ENCODE results near the gene TMEM131.

Gene TMEM131

DNA sequence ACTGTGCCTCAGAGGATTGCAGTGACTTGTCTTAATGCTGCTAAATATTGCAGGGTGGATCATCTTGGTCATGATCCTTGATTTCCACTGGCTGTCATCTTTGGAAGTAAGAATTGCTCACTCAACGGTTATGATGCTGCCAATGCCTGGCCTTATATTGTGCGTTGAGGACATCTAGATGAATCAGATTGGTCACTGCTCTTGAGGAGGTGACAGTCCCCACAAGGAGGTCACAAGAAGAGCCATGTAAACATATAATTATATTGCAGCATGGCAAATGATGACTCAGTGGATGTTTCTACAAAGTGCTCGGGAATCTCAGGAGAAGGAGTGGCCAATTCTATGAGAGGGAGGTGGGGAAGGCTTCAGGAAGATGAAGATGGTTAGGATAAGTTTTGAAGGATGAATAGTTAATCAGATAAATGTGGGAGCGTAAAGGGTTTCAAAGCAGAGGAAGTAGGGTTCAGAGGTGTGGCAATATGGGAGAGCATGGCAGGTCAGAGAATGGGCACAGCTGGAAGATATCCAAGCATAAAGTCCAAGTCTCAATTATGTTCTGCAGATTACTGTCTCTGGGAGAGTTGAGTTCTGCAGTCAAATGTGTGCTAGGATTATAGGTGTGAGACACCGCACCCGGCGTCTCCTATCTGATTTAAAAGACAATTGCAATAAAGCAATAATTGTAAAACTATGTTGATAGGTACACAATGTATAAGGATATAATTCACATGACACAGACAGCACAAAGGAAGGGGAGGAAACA is 21.3 kb upstream of the TMEM131 start:
- Histone ChIP-seq H3K4me3 (no peak overlapping the region), H3K9me3 (no peaks in the 10 kb centered on the region), H3K4me1 (peaks cover 0 to 8% (median 1%) of the 10 kb centered on the region in 4 donors), H3K36me3 (no peaks in the 10 kb centered on the region), H3K27me3 (no peaks in the 10 kb centered on the region), H3K27ac (no peak overlapping the region)
- TF ChIP-seq, protein P1, sequence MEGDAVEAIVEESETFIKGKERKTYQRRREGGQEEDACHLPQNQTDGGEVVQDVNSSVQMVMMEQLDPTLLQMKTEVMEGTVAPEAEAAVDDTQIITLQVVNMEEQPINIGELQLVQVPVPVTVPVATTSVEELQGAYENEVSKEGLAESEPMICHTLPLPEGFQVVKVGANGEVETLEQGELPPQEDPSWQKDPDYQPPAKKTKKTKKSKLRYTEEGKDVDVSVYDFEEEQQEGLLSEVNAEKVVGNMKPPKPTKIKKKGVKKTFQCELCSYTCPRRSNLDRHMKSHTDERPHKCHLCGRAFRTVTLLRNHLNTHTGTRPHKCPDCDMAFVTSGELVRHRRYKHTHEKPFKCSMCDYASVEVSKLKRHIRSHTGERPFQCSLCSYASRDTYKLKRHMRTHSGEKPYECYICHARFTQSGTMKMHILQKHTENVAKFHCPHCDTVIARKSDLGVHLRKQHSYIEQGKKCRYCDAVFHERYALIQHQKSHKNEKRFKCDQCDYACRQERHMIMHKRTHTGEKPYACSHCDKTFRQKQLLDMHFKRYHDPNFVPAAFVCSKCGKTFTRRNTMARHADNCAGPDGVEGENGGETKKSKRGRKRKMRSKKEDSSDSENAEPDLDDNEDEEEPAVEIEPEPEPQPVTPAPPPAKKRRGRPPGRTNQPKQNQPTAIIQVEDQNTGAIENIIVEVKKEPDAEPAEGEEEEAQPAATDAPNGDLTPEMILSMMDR (IDR thresholded peaks at IDR 0.05): no peak
- intact Hi-C loops (cut with DNase I; ENCODE audit: low total_unique reads): no loop called here
- no peak for DNase-seq

DNA sequence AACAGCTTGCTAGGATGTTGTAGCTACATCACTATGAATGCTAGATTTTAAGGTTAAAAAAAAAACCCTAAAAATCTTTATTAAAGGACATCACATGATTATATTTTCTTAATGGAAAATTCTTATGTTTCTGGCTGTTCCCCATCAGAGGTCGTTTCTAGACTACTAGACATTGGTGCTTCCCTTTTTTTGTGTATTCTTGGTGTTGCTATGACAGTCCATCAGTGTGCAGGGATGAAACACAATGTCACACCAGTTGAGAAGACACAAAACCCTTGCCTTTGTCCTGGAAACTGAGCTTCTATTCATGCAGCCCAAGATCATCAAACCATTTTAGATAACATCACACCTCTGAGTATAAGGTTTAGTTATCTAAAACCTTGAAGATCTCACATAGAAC is 19.9 kb upstream of the TMEM131 start:
- Histone ChIP-seq H3K36me3 (no peaks in the 10 kb centered on the region), H3K27me3 (no peaks in the 10 kb centered on the region), H3K4me1 (no peaks in the 10 kb centered on the region), H3K4me3 (no peak overlapping the region), H3K27ac (no peak overlapping the region), H3K9me3 (no peaks in the 10 kb centered on the region)
- intact Hi-C loops (cut with DNase I; ENCODE audit: low total_unique reads): no loop called here
- TF ChIP-seq, protein P1 (IDR thresholded peaks at IDR 0.05): no peak
- no peak for DNase-seq

DNA sequence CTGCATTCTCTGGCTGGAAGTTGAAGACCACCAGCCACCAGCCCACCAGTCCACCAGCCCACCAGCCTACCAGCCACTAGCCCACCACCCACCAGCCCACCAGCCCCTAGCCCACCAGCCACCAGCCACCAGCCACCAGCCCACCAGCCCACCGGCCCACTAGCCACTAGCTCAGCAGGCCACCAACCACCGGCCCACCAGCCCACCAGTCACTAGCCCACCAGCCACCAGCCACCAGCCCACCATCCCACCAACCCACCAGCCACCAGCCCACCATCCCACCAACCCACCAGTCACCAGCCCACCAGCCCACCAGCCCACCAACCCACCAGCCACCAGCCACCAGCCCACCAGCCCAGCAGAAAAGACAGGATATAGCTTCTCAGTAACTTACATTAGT is 18.6 kb upstream of the TMEM131 start:
- no peaks in the 10 kb centered on the region for H3K27me3 ChIP-seq
- H3K9me3 ChIP-seq: no peaks in the 10 kb centered on the region
- H3K36me3 ChIP-seq: no peaks in the 10 kb centered on the region
- DNase-seq: no peak
- intact Hi-C loops (cut with DNase I; ENCODE audit: low total_unique reads): no loop called here
- no peak overlapping the region for H3K4me3 ChIP-seq
- no peaks in the 10 kb centered on the region for H3K4me1 ChIP-seq
- H3K27ac ChIP-seq: no peak overlapping the region
- TF ChIP-seq, protein P1 (IDR thresholded peaks at IDR 0.05): no peak

DNA sequence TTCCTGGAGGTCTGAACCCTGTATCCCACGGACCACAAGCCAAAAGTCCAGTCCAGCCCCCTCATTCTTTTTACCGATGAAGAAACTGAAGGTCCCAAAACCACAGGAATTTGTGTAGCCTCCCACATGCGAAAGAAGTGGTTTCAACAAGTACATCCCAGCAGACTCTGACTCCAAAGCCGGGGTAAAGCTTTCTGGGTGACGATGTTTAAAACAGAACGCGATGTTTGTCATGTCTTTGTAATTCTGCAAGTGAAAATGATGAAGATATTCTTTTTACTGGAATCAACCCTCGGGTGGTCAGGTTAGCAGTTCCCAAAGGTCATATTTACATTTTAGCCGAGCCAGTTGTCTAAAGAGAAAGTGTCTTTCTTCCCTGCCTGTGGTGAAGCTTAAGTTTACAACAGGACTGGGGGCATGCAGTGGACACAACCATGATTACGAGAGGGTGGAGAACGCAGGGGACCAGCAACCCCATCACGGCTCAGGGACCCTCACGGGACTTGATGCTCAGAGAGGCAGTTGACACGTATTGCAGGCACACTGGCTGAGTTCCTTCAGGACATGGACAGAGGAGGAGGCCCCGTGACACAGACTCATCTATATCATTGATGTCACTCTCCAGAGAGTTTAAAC is 17.8 kb upstream of the TMEM131 start:
- TF ChIP-seq, protein P1 (IDR thresholded peaks at IDR 0.05): no peak
- no peak overlapping the region for H3K27ac ChIP-seq
- no peak for DNase-seq
- H3K9me3 ChIP-seq: no peaks in the 10 kb centered on the region
- H3K4me3 ChIP-seq: no peak overlapping the region
- intact Hi-C loops (cut with DNase I; ENCODE audit: low total_unique reads): no loop called here
- no peaks in the 10 kb centered on the region for H3K36me3 ChIP-seq
- no peaks in the 10 kb centered on the region for H3K27me3 ChIP-seq
- no peaks in the 10 kb centered on the region for H3K4me1 ChIP-seq

DNA sequence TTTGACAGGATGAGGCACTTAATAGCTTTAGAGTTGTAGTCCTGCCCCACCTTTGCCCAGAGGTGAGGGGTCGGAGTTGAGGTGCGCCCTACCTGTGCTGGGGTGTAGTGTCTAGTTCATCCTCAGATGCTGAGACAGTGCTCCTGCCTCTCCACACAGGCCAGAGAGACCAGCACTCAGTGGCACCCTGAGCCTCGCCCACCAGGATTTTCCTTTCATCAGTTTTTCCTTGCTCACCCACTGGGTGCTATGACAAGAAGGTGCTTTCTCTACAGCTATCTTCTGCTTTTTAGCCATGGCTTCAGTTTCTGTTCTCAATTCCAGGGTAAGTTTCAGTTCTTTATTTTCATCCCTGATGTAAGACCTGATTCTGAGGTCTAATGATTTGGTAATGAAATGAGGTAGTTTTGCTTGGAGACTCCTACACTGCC is 16.8 kb upstream of the TMEM131 start:
- no peaks in the 10 kb centered on the region for H3K27me3 ChIP-seq
- no peaks in the 10 kb centered on the region for H3K4me1 ChIP-seq
- H3K9me3 ChIP-seq: no peaks in the 10 kb centered on the region
- TF ChIP-seq, protein P1 (IDR thresholded peaks at IDR 0.05): no peak
- intact Hi-C loops (cut with DNase I; ENCODE audit: low total_unique reads): no loop called here
- no peak overlapping the region for H3K4me3 ChIP-seq
- no peaks in the 10 kb centered on the region for H3K36me3 ChIP-seq
- no peak for DNase-seq
- no peak overlapping the region for H3K27ac ChIP-seq

Measured in tibial artery (tissue), 4 donors.